ENCODE data around the gene HCK.
A peak's percentile ranks its signal among the peaks of the same experiment; 100 is the strongest.

The HCK gene

GRCh38 chr20:32083469-32083868 lies 31.4 kb downstream of the HCK start:
- TF ChIP-seq ZNF274 (IDR thresholded peaks at IDR 0.05; ENCODE audit: low read depth, low read length) = no peak
- H3K4me3 ChIP-seq (ENCODE audit: low read length) = no peak overlapping the region

GRCh38 chr20:32087070-32087469 lies 35.0 kb downstream of the HCK start:
- no peak overlapping the region for H3K4me3 ChIP-seq (ENCODE audit: low read length)
- no peak for TF ChIP-seq ZNF274 (IDR thresholded peaks at IDR 0.05; ENCODE audit: low read depth, low read length)

- no peak for TF ChIP-seq ZNF274 (IDR thresholded peaks at IDR 0.05; ENCODE audit: low read depth, low read length)
- H3K4me3 ChIP-seq (ENCODE audit: low read length) = no peak overlapping the region
These were observed 36.7 kb downstream of the HCK start for GRCh38 chr20:32088759-32089158.

- H3K4me3 ChIP-seq (ENCODE audit: low read length) = no peak overlapping the region
These were observed 37.8 kb downstream of the HCK start for GRCh38 chr20:32089637-32090362.

GRCh38 chr20:32091888-32092346 lies 39.9 kb downstream of the HCK start:
- no peak overlapping the region for H3K4me3 ChIP-seq (ENCODE audit: low read length)
- no peak for TF ChIP-seq ZNF274 (IDR thresholded peaks at IDR 0.05; ENCODE audit: low read depth, low read length)

More at GRCh38 chr20:32089637-32090362, 37.8 kb downstream of the HCK start:
- no peak for TF ChIP-seq ZNF274 (IDR thresholded peaks at IDR 0.05; ENCODE audit: low read depth, low read length)

- no peak for TF ChIP-seq ZNF274 (IDR thresholded peaks at IDR 0.05; ENCODE audit: low read depth, low read length)
- H3K4me3 ChIP-seq (ENCODE audit: low read length) = no peak overlapping the region
These were observed 46.7 kb downstream of the HCK start for GRCh38 chr20:32098786-32099185.

GRCh38 chr20:32108814-32109391 lies 56.9 kb downstream of the HCK start:
- H3K4me3 ChIP-seq (ENCODE audit: low read length) = no peak overlapping the region
- TF ChIP-seq ZNF274 (IDR thresholded peaks at IDR 0.05; ENCODE audit: low read depth, low read length) = no peak

- no peak for TF ChIP-seq ZNF274 (IDR thresholded peaks at IDR 0.05; ENCODE audit: low read depth, low read length)
- H3K4me3 ChIP-seq (ENCODE audit: low read length) = peak within 1 kb of the TSS; percentile 92
These were observed 57.5 kb downstream of the HCK start, which contains the start of gene TM9SF4 for GRCh38 chr20:32109392-32110172. Gene TM9SF4 (plus strand): TSS chr20:32109714. CDS start chr20:32109741, 27 bp downstream.

GRCh38 chr20:32110173-32110704 lies 58.2 kb downstream of the HCK start:
- H3K4me3 ChIP-seq (ENCODE audit: low read length) = peak overlapping the region; percentile 92
- no peak for TF ChIP-seq ZNF274 (IDR thresholded peaks at IDR 0.05; ENCODE audit: low read depth, low read length)

- peak overlapping the region; percentile 92 for H3K4me3 ChIP-seq (ENCODE audit: low read length)
- no peak for TF ChIP-seq ZNF274 (IDR thresholded peaks at IDR 0.05; ENCODE audit: low read depth, low read length)
These were observed 58.7 kb downstream of the HCK start for GRCh38 chr20:32110727-32111126.

- TF ChIP-seq ZNF274 (IDR thresholded peaks at IDR 0.05; ENCODE audit: low read depth, low read length) = no peak
- peak overlapping the region; percentile 92; the same call in 1 of the 2 replicates for H3K4me3 ChIP-seq (ENCODE audit: low read length)
These were observed 59.2 kb downstream of the HCK start for GRCh38 chr20:32111156-32111686.

- no peak overlapping the region for H3K4me3 ChIP-seq (ENCODE audit: low read length)
These were observed 59.7 kb downstream of the HCK start for GRCh38 chr20:32111753-32112152.

GRCh38 chr20:32112841-32113240 lies 60.8 kb downstream of the HCK start:
- H3K4me3 ChIP-seq (ENCODE audit: low read length) = no peak overlapping the region
- TF ChIP-seq ZNF274 (IDR thresholded peaks at IDR 0.05; ENCODE audit: low read depth, low read length) = no peak

More at GRCh38 chr20:32111753-32112152, 59.7 kb downstream of the HCK start:
- no peak for TF ChIP-seq ZNF274 (IDR thresholded peaks at IDR 0.05; ENCODE audit: low read depth, low read length)

Measured in GM08714 (cell line).